ENCODE results near the gene CC2D1B.

CC2D1B gene

DNA sequence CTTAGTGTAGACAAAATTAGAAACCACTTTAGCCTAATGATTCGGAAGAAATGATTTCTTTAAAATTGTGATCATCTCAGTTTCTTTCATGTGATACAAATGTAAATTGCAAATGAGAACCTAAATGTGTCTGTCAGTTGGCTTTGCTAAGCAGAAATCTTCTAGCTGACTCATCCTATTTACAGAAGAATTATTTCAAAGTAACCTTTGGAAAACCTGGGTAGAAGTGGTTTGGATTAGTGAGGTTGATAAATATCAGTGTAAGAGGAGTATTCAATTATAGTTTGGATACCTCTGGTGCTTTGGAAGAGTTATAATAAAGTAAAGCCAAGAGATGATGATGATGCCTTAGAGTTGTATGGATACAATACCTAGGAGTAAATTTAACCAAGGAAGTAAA lies 37.4 kb downstream of the CC2D1B start:
- Histone ChIP-seq H3K9ac (ENCODE audit: low read length) (no peak overlapping the region), H3K36me3 (ENCODE audit: control insufficient read depth, insufficient read depth, low read length) (no peaks in the 10 kb centered on the region), H3K9me3 (ENCODE audit: control insufficient read depth, low read length) (no peaks in the 10 kb centered on the region), H3K4me3 (ENCODE audit: low read length) (no peak overlapping the region), H3K27me3 (ENCODE audit: control insufficient read depth, insufficient read depth, low read length) (no peaks in the 10 kb centered on the region), H3K4me1 (ENCODE audit: control insufficient read depth, insufficient read depth, low read length) (no peaks in the 10 kb centered on the region)

- no peaks in the 10 kb centered on the region for H3K9me3 ChIP-seq (ENCODE audit: control insufficient read depth, low read length)
- no peaks in the 10 kb centered on the region for H3K4me1 ChIP-seq (ENCODE audit: control insufficient read depth, insufficient read depth, low read length)
- H3K4me3 ChIP-seq (ENCODE audit: low read length), result no peak overlapping the region
- H3K9ac ChIP-seq (ENCODE audit: low read length), result no peak overlapping the region
- no peaks in the 10 kb centered on the region for H3K36me3 ChIP-seq (ENCODE audit: control insufficient read depth, insufficient read depth, low read length)
- no peaks in the 10 kb centered on the region for H3K27me3 ChIP-seq (ENCODE audit: control insufficient read depth, insufficient read depth, low read length)
These were observed 40.2 kb downstream of the CC2D1B start for GRCh38 chr1:52325786-52326185.

DNA sequence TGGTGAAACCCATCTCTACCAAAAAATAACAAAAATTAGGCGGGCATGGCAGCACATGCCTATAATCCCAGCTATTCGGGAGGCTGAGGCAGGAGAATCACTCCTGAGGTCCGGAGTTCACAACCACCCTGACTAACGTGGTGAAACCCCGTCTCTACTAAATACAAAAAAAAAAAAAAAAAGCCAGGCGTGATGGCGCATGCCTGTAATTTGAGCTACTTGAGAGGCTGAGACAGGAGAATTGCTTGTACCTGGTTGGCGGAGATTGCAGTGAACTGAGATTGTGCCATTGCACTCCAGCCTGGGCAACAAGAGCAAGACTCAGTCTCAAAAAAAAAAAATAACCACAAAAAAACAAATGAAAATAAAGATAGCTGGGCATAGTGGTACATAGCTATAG lies 42.3 kb downstream of the CC2D1B start:
- H3K9ac ChIP-seq (ENCODE audit: low read length), result no peak overlapping the region
- H3K4me1 ChIP-seq (ENCODE audit: control insufficient read depth, insufficient read depth, low read length), result no peaks in the 10 kb centered on the region
- no peaks in the 10 kb centered on the region for H3K36me3 ChIP-seq (ENCODE audit: control insufficient read depth, insufficient read depth, low read length)
- no peaks in the 10 kb centered on the region for H3K9me3 ChIP-seq (ENCODE audit: control insufficient read depth, low read length)
- H3K27me3 ChIP-seq (ENCODE audit: control insufficient read depth, insufficient read depth, low read length), result no peaks in the 10 kb centered on the region
- no peak overlapping the region for H3K4me3 ChIP-seq (ENCODE audit: low read length)

- H3K27me3 ChIP-seq (ENCODE audit: control insufficient read depth, insufficient read depth, low read length), result no peaks in the 10 kb centered on the region
- H3K9ac ChIP-seq (ENCODE audit: low read length), result no peak overlapping the region
- H3K9me3 ChIP-seq (ENCODE audit: control insufficient read depth, low read length), result no peaks in the 10 kb centered on the region
- H3K4me1 ChIP-seq (ENCODE audit: control insufficient read depth, insufficient read depth, low read length), result no peaks in the 10 kb centered on the region
- no peak overlapping the region for H3K4me3 ChIP-seq (ENCODE audit: low read length)
- no peaks in the 10 kb centered on the region for H3K36me3 ChIP-seq (ENCODE audit: control insufficient read depth, insufficient read depth, low read length)
These were observed 44.9 kb downstream of the CC2D1B start for GRCh38 chr1:52321061-52321460.

DNA sequence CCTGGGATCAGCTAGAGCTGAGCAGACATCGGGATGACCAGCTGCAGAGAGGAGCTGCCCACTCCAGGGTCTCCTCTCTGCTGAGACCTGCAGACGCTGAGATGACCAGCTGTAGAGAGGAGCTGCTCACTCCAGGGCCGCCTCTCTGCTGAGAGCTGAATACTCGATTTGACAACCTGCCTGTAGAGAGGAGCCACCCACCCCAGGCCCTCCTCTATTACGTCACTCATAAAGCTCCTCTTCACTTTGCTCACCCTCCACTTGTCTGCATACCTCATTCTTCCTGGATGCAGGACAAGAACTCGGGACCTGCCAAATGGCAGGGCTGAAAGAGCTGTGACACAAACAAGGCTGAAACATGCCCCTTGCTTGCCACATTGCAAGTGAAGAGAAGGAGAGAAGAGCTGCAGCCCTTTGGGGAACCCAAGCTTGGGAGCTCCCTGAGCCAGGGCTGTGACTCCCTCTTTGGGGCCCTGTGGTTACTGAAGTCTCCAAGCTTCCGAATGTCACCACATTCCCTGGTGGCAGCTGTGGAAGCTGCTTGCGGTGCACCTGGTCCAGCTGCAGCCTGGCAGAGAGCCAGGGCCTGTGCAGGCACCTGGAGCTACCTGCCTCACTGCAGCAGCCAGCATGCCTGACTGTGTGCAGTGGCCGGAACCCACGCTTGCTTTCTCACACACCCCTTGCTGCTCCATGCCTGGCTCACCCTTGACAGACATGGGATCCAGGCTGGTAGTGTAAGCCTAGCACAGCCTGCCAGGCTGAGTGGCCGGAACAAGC lies 59.6 kb downstream of the CC2D1B start:
- H3K36me3 ChIP-seq (ENCODE audit: control insufficient read depth, insufficient read depth, low read length), result no peaks in the 10 kb centered on the region
- no peaks in the 10 kb centered on the region for H3K4me1 ChIP-seq (ENCODE audit: control insufficient read depth, insufficient read depth, low read length)

GRCh38 chr1:52305417-52306226 lies 60.4 kb downstream of the CC2D1B start:
- Histone ChIP-seq H3K4me3 (ENCODE audit: low read length) (no peak overlapping the region), H3K27me3 (ENCODE audit: control insufficient read depth, insufficient read depth, low read length) (no peaks in the 10 kb centered on the region), H3K4me1 (ENCODE audit: control insufficient read depth, insufficient read depth, low read length) (no peaks in the 10 kb centered on the region), H3K9me3 (ENCODE audit: control insufficient read depth, low read length) (no peaks in the 10 kb centered on the region), H3K9ac (ENCODE audit: low read length) (no peak overlapping the region), H3K36me3 (ENCODE audit: control insufficient read depth, insufficient read depth, low read length) (no peaks in the 10 kb centered on the region)

More for the DNA sequence above, 59.6 kb downstream of the CC2D1B start:
- H3K4me3 ChIP-seq (ENCODE audit: low read length), result no peak overlapping the region
- no peak overlapping the region for H3K9ac ChIP-seq (ENCODE audit: low read length)
- H3K27me3 ChIP-seq (ENCODE audit: control insufficient read depth, insufficient read depth, low read length), result no peaks in the 10 kb centered on the region
- H3K9me3 ChIP-seq (ENCODE audit: control insufficient read depth, low read length), result no peaks in the 10 kb centered on the region

All from mucosa of stomach (tissue), 1 donor.